ENCODE measurements around the gene IGFBP7.

Gene IGFBP7

DNA sequence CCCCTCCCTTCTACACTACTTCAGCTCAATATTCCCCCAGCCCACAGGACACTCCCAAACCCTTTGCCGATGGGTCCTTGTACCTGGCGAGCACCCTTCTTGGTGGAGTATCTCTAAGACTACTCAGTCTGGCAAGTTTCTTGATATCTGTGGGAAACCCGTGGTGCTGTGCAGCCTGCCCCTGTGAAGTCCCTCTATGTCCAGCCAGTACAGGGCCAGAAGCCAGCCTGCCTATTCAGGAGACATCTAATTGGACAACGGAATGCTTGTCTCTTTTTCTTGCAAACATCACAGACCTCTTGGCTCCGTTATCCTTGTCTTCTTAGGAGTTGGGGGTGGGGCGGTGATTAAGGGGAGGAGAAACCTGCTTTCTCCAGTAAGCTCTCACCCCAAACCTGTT lies 3.7 kb upstream of the IGFBP7 start:
- ChIA-PET POLR2A (ENCODE audit: low non-redundant PET) (no interaction called here), CTCF (no interaction called here)
- TF ChIP-seq, protein P1, sequence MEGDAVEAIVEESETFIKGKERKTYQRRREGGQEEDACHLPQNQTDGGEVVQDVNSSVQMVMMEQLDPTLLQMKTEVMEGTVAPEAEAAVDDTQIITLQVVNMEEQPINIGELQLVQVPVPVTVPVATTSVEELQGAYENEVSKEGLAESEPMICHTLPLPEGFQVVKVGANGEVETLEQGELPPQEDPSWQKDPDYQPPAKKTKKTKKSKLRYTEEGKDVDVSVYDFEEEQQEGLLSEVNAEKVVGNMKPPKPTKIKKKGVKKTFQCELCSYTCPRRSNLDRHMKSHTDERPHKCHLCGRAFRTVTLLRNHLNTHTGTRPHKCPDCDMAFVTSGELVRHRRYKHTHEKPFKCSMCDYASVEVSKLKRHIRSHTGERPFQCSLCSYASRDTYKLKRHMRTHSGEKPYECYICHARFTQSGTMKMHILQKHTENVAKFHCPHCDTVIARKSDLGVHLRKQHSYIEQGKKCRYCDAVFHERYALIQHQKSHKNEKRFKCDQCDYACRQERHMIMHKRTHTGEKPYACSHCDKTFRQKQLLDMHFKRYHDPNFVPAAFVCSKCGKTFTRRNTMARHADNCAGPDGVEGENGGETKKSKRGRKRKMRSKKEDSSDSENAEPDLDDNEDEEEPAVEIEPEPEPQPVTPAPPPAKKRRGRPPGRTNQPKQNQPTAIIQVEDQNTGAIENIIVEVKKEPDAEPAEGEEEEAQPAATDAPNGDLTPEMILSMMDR (conservative IDR thresholded peaks at IDR 0.05; ENCODE audit: low read depth) = no peak
- no peak overlapping the region for H3K27ac ChIP-seq
- DNase-seq (ENCODE audit: low spot score) = no peak

DNA sequence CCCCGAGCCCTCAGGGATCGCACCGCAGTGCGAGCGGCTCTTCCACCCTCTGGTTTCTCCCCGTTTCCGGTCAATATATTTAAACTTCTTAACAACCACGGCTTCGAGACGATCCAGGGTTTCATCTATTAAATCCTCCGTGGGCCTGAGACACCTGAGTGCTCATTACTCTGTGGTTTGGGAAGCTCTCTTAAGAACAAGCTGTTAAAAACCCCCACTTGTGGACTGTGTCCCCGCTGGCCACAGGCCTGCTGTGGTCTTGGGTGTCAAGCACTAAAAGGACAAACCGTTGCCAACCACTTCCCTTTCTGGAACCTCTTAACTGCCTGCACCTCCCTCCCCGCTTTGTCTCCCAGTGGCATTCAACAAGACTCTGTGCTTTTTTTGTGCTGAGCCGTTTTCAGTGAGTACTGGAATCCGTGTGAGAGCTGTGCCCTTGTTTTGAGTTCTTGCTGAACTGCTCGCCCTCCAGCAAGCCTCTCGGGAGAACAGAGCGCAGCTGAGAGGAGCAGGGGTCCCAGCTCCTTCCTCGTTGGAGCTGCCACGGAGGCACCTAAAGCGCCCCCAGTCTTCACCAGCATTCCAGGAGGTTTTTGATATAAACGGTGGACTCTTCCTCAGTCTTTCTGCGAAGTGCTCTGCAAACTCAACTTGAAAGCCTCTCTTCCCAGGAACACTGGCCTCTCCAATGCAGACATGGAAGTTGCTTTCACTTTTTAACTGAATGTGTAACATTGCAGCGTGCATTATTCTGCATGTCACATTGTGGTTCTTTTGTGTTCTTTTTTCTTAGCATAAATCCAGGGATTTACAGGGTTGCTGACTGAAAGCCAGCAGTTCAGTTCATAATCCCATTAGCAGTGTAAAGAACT lies 691 bp upstream of the IGFBP7 start:
- TF ChIP-seq, protein P1 (conservative IDR thresholded peaks at IDR 0.05; ENCODE audit: low read depth) = no peak
- peak; percentile 29 for DNase-seq (ENCODE audit: low spot score)
- H3K27ac ChIP-seq = peak overlapping the region; percentile 90
- CTCF ChIA-PET = interaction anchor here (1.5 kb wide), 1 partner anchor 53 kb away, joined by 6 read pairs; no protein-coding TSS in a partner anchor
- POLR2A ChIA-PET (ENCODE audit: low non-redundant PET) = no interaction called here

DNA sequence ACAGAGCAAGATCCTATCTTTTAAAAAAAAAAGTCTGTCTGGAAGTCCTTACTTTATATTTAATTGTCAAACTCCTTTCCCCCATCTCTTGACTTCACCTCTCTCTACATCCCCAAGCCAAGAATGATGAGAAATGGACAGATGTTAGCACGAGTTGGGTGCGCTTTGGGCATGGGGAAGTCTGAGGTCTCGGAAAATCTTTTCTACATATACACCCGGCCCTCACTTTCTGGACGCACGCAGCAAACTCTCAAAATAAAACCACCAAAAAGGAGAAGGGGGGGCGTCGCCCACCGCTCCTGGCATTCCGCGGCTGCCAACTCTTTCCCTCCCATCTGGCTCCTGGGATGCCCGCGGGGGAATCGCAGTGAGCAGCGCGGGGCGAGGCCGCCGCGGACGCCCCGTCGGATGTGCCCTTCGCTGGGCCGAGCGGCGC lies 756 bp downstream of the IGFBP7 start:
- ChIA-PET POLR2A (ENCODE audit: low non-redundant PET) (no interaction called here), CTCF (interaction anchor here (0.6 to 0.7 kb wide), 2 partner anchors 55 to 71 kb away, joined by 3 read pairs; no protein-coding TSS in a partner anchor)
- H3K27ac ChIP-seq = peak overlapping the region; percentile 90
- DNase-seq (ENCODE audit: low spot score) = no peak
- TF ChIP-seq, protein P1 (conservative IDR thresholded peaks at IDR 0.05; ENCODE audit: low read depth) = no peak

DNA sequence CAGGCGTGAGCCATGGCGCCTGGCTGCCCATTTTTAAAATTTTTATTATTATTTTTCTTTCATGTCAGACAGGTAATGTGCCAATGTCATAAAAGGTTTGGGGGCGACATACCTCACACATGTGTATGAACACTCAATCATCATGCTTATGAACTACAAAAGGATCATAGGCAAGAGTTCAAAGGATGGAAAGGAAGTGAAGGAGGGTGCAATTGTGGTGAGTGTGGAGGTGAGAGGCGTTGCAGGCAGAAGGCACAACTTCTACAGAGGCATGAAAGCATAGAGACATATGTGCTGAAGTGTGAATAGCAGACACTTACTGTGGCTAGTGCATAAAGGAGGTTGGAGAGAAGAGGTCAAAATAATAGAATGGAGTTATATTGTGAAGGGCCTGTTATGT lies 4.0 kb downstream of the IGFBP7 start:
- CTCF ChIA-PET = no interaction called here
- DNase-seq (ENCODE audit: low spot score) = no peak
- POLR2A ChIA-PET (ENCODE audit: low non-redundant PET) = no interaction called here

DNA sequence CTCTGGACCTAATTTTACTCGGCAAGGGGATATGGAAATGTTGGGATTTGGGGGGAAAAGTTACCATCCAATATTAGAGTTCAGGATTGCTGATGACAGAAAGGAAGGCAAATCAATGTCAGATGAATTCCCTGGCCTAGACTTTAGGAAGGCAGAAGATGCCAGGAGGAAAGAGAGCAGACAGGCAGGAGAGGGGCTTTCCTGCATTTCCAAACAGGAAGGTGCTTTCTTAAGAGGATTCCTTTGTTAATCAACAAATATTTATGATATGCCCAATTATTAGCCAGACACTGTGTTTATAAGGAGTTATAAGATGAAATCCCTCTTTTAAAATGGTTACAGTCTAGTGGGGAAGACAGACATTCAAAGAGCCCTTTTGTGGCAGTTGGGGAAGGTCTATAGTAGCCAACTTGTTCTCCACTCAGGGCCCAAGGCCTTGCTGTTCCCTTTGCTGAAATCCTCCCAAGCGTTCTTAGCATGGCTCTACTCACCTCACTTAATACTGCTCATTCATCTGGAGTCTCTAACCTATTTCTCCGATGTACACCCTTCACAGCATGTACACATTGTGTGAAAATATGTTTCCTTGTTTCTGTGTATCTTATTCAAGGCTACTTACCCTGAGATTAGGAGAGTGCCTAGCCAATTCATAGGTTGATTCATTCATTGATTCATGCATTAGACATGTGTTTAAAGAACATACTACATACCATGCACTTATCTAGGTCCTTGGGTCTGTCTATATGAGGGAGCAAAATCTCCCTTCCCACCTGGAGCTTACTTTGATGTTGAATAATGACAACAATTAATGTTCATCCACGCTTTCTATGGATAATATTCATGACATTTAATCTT lies 5.3 kb downstream of the IGFBP7 start:
- no peak for DNase-seq (ENCODE audit: low spot score)
- ChIA-PET POLR2A (ENCODE audit: low non-redundant PET) (no interaction called here), CTCF (interaction anchor here (0.6 kb wide), 1 partner anchor 319 kb away, joined by 3 read pairs; no protein-coding TSS in a partner anchor)
- H3K27ac ChIP-seq = no peak overlapping the region
- TF ChIP-seq, protein P1 (conservative IDR thresholded peaks at IDR 0.05; ENCODE audit: low read depth) = no peak

More for the DNA sequence above, 4.0 kb downstream of the IGFBP7 start:
- TF ChIP-seq, protein P1 (conservative IDR thresholded peaks at IDR 0.05; ENCODE audit: low read depth) = no peak
- no peak overlapping the region for H3K27ac ChIP-seq

DNA sequence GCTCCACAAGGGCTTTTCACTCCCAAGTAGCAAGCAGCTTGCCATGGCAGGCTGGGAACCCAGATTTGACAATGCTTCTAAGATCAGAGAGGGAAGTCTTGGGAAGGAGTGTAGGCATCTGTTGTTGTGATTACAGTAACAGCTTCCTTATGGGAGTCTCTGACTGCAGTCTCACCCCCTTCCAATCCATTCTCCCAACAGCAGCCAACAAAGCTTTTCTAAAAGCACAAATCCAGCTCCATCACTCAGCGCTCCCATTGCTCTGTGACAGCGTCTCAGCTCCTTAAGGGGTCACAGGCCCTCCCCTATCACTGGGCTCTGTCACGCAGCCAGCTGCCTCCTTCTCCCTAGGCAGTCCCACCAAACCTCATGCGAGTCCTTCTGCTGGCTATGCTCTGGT lies 7.1 kb downstream of the IGFBP7 start:
- ChIA-PET CTCF (no interaction called here), POLR2A (ENCODE audit: low non-redundant PET) (no interaction called here)
- no peak for DNase-seq (ENCODE audit: low spot score)
- H3K27ac ChIP-seq = peak overlapping the region; percentile 38; the same call in 1 of the 2 replicates
- TF ChIP-seq, protein P1 (conservative IDR thresholded peaks at IDR 0.05; ENCODE audit: low read depth) = no peak
